ENCODE results near the gene TRAF3IP3. TPM values are rescaled to one million over a fixed set of nuclear protein-coding genes. Genes with fewer than 3 reads are reported as not detected.

The TRAF3IP3 gene
- total RNA-seq, 1 experiment from 2014 or later: 0.34 TPM

DNA sequence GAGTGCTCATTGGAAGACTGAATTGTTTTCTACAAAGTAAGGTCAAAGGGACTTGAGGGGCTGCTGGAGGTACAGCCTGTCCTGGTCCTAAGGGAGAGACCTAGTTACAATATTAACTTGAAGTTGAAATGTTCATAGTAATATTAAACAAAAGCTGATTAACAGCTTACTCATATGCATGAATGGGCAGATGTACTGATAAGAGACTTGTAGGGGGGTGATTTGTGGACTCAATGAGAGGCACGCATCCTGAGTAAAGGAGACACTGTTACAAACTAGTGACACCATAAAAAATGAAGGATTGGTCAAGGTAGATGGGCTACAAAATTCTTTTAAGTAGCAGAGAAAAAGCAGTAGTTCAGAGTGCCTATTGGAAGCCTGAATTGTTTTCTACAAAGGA is 48.5 kb upstream of the TRAF3IP3 start:
- H3K36me3 ChIP-seq (ENCODE audit: control insufficient read depth in 1 of 2, insufficient read depth in 2 of 2, low read length in 2 of 2): no peaks in the 10 kb centered on the region
- no peak overlapping the region for H2AFZ ChIP-seq (ENCODE audit: low read depth, low read length, poor library complexity, severe bottlenecking)
- H3K27ac ChIP-seq (ENCODE audit: low read depth, low read length): no peak overlapping the region
- ChIA-PET POLR2A (no interaction called here), RAD21 (ENCODE audit: low non-redundant PET in 1 of 2, low total read pairs in 2 of 2, uncharacterized antibody in 2 of 2, unreplicated experiment in 2 of 2) (no interaction called here), CTCF (no interaction called here)
- no peaks in the 10 kb centered on the region for H3K9me2 ChIP-seq (ENCODE audit: insufficient read depth)
- H3K79me2 ChIP-seq (ENCODE audit: insufficient read depth, low read length): no peaks in the 10 kb centered on the region
- H3K4me3 ChIP-seq (replicated peaks in 1 of 2; ENCODE audit: low read depth in 1 of 2, low read length in 2 of 2): no peak overlapping the region
- ATAC-seq: no peak
- no peak overlapping the region for H3K9ac ChIP-seq (ENCODE audit: low read length)
- H4K20me1 ChIP-seq (ENCODE audit: insufficient read depth): no peaks in the 10 kb centered on the region
- no peak for DNase-seq (ENCODE audit: low read depth, low spot score)
- H3K4me2 ChIP-seq (ENCODE audit: low read length): no peak overlapping the region
- peaks cover 12% of the 10 kb centered on the region; the same call in 1 of the 2 replicates for H3K27me3 ChIP-seq (ENCODE audit: insufficient read depth, low read length)
- no TSS peak for BruUV-seq (replicated peaks)
- intact Hi-C loops (cut with micrococcal nuclease): no loop called here
- no peaks in the 10 kb centered on the region for H3K4me1 ChIP-seq (ENCODE audit: control insufficient read depth in 1 of 2, insufficient read depth in 2 of 2, low read length in 2 of 2)
- no peak for TF ChIP-seq EGR1 (IDR thresholded peaks at IDR 0.05; ENCODE audit: low read depth)
- TF ChIP-seq CBX3 (IDR thresholded peaks at IDR 0.05; ENCODE audit: low read depth): no peak
- no peaks in the 10 kb centered on the region for H3K9me3 ChIP-seq (ENCODE audit: control insufficient read depth in 1 of 2, insufficient read depth in 1 of 2, low read depth in 1 of 2, low read length in 2 of 2)

DNA sequence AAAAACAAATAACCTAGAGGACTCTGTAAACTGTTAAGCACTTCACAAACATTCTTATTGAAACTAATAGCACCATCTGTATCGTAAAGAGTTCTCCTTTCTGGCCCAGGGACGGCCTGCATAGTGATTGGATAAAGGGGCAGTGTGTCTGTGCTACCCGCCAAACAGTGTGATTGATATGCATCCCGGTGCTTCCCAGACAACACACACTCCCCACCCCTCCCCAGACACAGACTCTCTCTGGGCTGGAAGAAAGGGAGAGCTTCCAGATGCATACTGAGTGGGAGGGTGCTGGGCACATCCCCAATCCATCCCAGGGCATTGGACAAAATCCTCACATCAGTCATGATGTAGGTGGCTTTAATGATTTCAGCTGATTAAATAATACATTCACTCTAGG is 47.6 kb upstream of the TRAF3IP3 start:
- no TSS peak for BruUV-seq (replicated peaks)
- H4K20me1 ChIP-seq (ENCODE audit: insufficient read depth): no peaks in the 10 kb centered on the region
- H3K9me3 ChIP-seq (ENCODE audit: control insufficient read depth in 1 of 2, insufficient read depth in 1 of 2, low read depth in 1 of 2, low read length in 2 of 2): no peaks in the 10 kb centered on the region
- H3K4me3 ChIP-seq (replicated peaks in 1 of 2; ENCODE audit: low read depth in 1 of 2, low read length in 2 of 2): no peak overlapping the region
- ChIA-PET CTCF (no interaction called here), POLR2A (no interaction called here), RAD21 (ENCODE audit: low non-redundant PET in 1 of 2, low total read pairs in 2 of 2, uncharacterized antibody in 2 of 2, unreplicated experiment in 2 of 2) (no interaction called here)
- H3K36me3 ChIP-seq (ENCODE audit: control insufficient read depth in 1 of 2, insufficient read depth in 2 of 2, low read length in 2 of 2): no peaks in the 10 kb centered on the region
- H2AFZ ChIP-seq (ENCODE audit: low read depth, low read length, poor library complexity, severe bottlenecking): no peak overlapping the region
- no peak for DNase-seq (ENCODE audit: low read depth, low spot score)
- H3K4me2 ChIP-seq (ENCODE audit: low read length): no peak overlapping the region
- H3K4me1 ChIP-seq (ENCODE audit: control insufficient read depth in 1 of 2, insufficient read depth in 2 of 2, low read length in 2 of 2): no peaks in the 10 kb centered on the region
- intact Hi-C loops (cut with micrococcal nuclease): no loop called here
- no peak overlapping the region for H3K9ac ChIP-seq (ENCODE audit: low read length)
- H3K27ac ChIP-seq (ENCODE audit: low read depth, low read length): no peak overlapping the region
- H3K27me3 ChIP-seq (ENCODE audit: insufficient read depth, low read length): peaks cover 12% of the 10 kb centered on the region; the same call in 1 of the 2 replicates
- H3K9me2 ChIP-seq (ENCODE audit: insufficient read depth): no peaks in the 10 kb centered on the region
- no peak for ATAC-seq
- H3K79me2 ChIP-seq (ENCODE audit: insufficient read depth, low read length): no peaks in the 10 kb centered on the region
- TF ChIP-seq, protein P1, sequence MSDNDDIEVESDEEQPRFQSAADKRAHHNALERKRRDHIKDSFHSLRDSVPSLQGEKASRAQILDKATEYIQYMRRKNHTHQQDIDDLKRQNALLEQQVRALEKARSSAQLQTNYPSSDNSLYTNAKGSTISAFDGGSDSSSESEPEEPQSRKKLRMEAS (IDR thresholded peaks at IDR 0.05): no peak
- no peak for TF ChIP-seq FOSL1 (IDR thresholded peaks at IDR 0.05; ENCODE audit: low read depth)
- no peak for TF ChIP-seq ATF3 (IDR thresholded peaks at IDR 0.05)
- no peak for TF ChIP-seq EGR1 (IDR thresholded peaks at IDR 0.05; ENCODE audit: low read depth)
- TF ChIP-seq YY1 (IDR thresholded peaks at IDR 0.05; ENCODE audit: extremely low read depth, insufficient replicate concordance, low read depth, low read length): no peak
- no peak for TF ChIP-seq ZBTB33 (IDR thresholded peaks at IDR 0.05; ENCODE audit: extremely low read depth, insufficient replicate concordance, low read length)
- TF ChIP-seq ZNF274 (IDR thresholded peaks at IDR 0.05; ENCODE audit: low read depth, low read length): no peak
- no peak for TF ChIP-seq EZH2phosphoT487 (IDR thresholded peaks at IDR 0.05; ENCODE audit: borderline replicate concordance)
- TF ChIP-seq, protein P2, sequence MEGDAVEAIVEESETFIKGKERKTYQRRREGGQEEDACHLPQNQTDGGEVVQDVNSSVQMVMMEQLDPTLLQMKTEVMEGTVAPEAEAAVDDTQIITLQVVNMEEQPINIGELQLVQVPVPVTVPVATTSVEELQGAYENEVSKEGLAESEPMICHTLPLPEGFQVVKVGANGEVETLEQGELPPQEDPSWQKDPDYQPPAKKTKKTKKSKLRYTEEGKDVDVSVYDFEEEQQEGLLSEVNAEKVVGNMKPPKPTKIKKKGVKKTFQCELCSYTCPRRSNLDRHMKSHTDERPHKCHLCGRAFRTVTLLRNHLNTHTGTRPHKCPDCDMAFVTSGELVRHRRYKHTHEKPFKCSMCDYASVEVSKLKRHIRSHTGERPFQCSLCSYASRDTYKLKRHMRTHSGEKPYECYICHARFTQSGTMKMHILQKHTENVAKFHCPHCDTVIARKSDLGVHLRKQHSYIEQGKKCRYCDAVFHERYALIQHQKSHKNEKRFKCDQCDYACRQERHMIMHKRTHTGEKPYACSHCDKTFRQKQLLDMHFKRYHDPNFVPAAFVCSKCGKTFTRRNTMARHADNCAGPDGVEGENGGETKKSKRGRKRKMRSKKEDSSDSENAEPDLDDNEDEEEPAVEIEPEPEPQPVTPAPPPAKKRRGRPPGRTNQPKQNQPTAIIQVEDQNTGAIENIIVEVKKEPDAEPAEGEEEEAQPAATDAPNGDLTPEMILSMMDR (IDR thresholded peaks at IDR 0.05 in 2 of 3, conservative IDR thresholded peaks at IDR 0.05 in 1 of 3; ENCODE audit: borderline replicate concordance in 1 of 3, insufficient read depth in 1 of 3, low read depth in 2 of 3, low read length in 2 of 3): no peak
- no peak for TF ChIP-seq ELF1 (IDR thresholded peaks at IDR 0.05; ENCODE audit: borderline replicate concordance, low read depth)
- TF ChIP-seq SP1 (IDR thresholded peaks at IDR 0.05; ENCODE audit: low read depth): no peak
